ENCODE data around the gene HPS6. TPM values are rescaled to one million over a fixed set of nuclear protein-coding genes. Genes with fewer than 3 reads are reported as not detected.
"Not testable (repeated sequence)": the region's sequence is repeated elsewhere in the genome, so short reads cannot be mapped to it uniquely, and the experiment has no call there.

The HPS6 gene
- polyA plus RNA-seq, 1 experiment = 11.8 TPM

DNA sequence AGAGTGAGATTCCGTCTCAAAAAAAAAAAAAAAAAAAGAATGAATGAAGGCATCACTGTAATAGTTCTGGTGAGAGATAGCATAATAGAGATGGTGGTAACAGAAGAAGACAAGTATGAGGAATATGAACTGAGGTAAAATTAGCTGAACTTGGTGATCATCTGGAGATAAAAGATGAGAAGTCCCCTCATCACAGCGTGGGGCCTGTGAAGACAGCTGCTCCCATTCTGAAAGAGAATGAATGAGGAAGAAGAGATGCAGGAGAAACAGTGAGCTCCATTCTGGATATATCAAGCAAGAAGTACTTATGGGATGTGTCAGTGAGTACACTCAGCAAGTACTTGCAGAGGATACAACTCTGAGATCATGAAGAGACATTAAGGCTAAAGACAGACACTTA, 37.9 kb upstream of the HPS6 start:
- no peak for DNase-seq (ENCODE audit: low read depth)
- no peak overlapping the region for H3K4me3 ChIP-seq (ENCODE audit: low read depth, low read length)
- H3K27me3 ChIP-seq (ENCODE audit: control insufficient read depth, insufficient read depth, low read length) = no peaks in the 10 kb centered on the region
- CTCF ChIA-PET = interaction anchor here (0.6 to 1.4 kb wide), 2 partner anchors 17 to 111 kb away, joined by 4 to 5 read pairs; no protein-coding TSS in a partner anchor
- peaks cover 5% of the 10 kb centered on the region for H3K36me3 ChIP-seq (ENCODE audit: control insufficient read depth, insufficient read depth, low read length)
- POLR2A ChIA-PET = no interaction called here
- TF ChIP-seq, protein P1, sequence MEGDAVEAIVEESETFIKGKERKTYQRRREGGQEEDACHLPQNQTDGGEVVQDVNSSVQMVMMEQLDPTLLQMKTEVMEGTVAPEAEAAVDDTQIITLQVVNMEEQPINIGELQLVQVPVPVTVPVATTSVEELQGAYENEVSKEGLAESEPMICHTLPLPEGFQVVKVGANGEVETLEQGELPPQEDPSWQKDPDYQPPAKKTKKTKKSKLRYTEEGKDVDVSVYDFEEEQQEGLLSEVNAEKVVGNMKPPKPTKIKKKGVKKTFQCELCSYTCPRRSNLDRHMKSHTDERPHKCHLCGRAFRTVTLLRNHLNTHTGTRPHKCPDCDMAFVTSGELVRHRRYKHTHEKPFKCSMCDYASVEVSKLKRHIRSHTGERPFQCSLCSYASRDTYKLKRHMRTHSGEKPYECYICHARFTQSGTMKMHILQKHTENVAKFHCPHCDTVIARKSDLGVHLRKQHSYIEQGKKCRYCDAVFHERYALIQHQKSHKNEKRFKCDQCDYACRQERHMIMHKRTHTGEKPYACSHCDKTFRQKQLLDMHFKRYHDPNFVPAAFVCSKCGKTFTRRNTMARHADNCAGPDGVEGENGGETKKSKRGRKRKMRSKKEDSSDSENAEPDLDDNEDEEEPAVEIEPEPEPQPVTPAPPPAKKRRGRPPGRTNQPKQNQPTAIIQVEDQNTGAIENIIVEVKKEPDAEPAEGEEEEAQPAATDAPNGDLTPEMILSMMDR (IDR thresholded peaks at IDR 0.05; ENCODE audit: insufficient read depth, low read depth, low read length) = no peak

DNA sequence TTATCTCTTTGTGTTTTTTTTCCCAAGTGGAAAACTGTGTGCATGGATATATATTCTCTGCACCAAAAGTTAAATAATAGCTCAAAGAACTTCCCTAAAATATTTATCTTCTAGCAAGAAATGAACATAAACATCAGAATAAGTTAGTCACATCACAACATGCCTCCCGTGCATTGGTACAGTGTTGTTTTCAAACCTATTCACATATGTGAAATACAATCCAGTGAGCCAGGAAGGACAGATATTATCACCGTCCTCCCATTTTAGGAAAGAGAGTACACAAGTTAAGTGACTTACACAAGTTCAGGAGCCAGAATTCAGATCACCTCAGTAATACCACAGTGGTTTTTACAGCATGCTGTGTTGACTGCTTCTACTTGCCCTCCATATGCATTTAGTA, 31.4 kb upstream of the HPS6 start:
- Histone ChIP-seq H3K27me3 (ENCODE audit: control insufficient read depth, insufficient read depth, low read length) (no peaks in the 10 kb centered on the region), H3K36me3 (ENCODE audit: control insufficient read depth, insufficient read depth, low read length) (peaks cover 4% of the 10 kb centered on the region), H3K4me3 (ENCODE audit: low read depth, low read length) (no peak overlapping the region)
- no peak for DNase-seq (ENCODE audit: low read depth)
- CTCF ChIA-PET = interaction anchor here (0.6 kb wide), 1 partner anchor 25 kb away, joined by 3 read pairs; no protein-coding TSS in a partner anchor
- POLR2A ChIA-PET = no interaction called here
- TF ChIP-seq, protein P1 (IDR thresholded peaks at IDR 0.05; ENCODE audit: insufficient read depth, low read depth, low read length) = no peak

DNA sequence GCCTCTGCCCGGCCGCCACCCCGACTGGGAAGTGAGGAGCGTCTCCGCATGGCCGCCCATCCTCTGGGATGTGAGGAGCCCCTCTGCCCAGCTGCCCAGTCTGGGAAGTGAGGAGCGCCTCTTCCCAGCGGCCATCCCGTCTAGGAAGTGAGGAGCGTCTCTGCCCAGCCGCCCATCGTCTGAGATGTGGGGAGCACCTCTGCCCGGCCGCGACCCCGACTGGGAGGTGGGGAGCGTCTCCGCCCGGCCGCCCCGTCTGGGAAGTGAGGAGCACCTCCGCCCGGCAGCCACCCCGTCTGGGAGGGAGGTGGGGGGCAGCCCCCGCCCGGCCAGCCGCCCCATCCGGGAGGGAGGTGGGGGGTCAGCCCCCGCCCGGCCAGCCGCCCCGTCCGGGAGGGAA, 29.3 kb upstream of the HPS6 start:
- H3K36me3 ChIP-seq (ENCODE audit: control insufficient read depth, insufficient read depth, low read length); DNase-seq (ENCODE audit: low read depth); CTCF ChIA-PET; POLR2A ChIA-PET; H3K27me3 ChIP-seq (ENCODE audit: control insufficient read depth, insufficient read depth, low read length); H3K4me3 ChIP-seq (ENCODE audit: low read depth, low read length): not testable (repeated sequence)

DNA sequence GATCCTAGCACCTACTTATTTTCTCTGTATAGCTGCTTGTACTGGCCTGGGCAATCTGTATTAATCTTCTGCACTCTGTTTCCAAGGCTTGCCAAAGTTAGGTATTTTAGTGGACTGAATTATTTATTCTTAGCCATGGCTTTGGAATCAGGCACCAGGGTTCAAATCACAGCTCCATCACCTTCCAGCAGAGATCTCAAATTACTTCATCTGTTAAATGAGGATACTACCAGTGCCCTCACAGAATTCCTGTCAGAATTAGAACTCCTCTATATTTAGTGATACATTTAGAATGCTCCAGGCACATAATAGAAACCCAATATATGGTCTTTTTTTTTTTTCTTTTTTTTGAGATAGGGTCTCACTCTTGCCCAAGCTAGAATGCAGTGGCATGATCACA, 26.7 kb upstream of the HPS6 start:
- TF ChIP-seq, protein P1 (IDR thresholded peaks at IDR 0.05; ENCODE audit: insufficient read depth, low read depth, low read length) = no peak
- ChIA-PET CTCF (interaction anchor here (1.0 kb wide), 1 partner anchor 149 kb away, joined by 3 read pairs; no protein-coding TSS in a partner anchor), POLR2A (no interaction called here)
- H3K36me3 ChIP-seq (ENCODE audit: control insufficient read depth, insufficient read depth, low read length) = peaks cover 4% of the 10 kb centered on the region
- no peaks in the 10 kb centered on the region for H3K27me3 ChIP-seq (ENCODE audit: control insufficient read depth, insufficient read depth, low read length)
- no peak for DNase-seq (ENCODE audit: low read depth)
- H3K4me3 ChIP-seq (ENCODE audit: low read depth, low read length) = no peak overlapping the region

DNA sequence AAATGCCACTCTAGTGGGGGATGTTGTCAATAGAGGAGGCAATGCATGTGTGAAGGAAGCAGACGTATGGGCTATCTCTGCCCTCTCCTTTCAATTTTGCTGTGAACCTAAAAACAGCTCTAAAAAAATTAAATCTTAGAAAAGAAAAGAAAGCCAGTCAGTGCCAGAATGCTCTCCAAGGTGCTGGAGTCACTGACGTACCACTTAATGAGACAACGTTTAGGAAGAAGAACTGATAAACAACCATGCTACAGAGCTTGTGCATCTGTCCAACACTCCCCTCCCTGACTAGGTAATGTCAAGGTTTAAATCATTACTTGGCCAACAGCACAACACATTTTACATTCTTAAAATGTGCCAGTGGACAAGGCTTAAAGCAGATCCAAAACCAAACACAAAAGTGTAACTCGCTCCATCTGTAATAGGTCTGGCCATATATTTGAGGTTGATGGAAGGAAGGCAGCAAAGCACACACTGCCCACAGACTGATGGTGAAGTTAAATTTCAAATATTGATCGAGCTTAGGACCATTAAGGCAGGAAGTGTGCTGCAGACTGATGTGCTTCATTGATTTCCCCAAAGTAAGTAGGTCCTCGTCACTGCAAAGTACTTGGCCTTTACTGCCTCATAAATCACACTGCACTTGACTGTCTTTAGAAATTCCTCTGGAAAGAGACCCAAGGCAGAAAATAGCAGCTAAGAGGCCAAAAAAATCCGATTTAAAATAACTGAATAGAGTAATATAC, 24.7 kb upstream of the HPS6 start:
- ChIA-PET CTCF (no interaction called here), POLR2A (no interaction called here)
- H3K27me3 ChIP-seq (ENCODE audit: control insufficient read depth, insufficient read depth, low read length) = no peaks in the 10 kb centered on the region
- H3K4me3 ChIP-seq (ENCODE audit: low read depth, low read length) = no peak overlapping the region
- H3K36me3 ChIP-seq (ENCODE audit: control insufficient read depth, insufficient read depth, low read length) = peaks cover 3% of the 10 kb centered on the region
- DNase-seq (ENCODE audit: low read depth) = no peak
- TF ChIP-seq, protein P1 (IDR thresholded peaks at IDR 0.05; ENCODE audit: insufficient read depth, low read depth, low read length) = no peak

DNA sequence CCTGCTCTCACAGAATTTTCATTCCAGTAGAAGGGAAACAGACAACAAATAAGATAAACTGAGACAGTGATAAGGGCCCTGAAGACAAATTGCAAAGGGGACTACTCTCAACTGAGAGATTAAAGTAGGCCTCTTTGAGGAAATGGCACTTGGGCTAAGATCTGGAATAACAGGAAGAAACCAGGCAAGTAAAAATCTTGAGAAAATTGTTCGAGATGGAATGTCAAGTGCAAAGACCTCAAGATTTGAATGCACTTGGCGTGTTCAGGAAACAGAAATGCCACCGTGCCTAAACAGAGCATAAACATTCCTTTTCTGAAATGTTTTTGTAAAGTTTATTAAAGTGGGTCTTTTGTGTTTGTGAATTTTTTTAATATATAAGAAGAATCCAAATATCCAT, 19.9 kb upstream of the HPS6 start:
- no peak for DNase-seq (ENCODE audit: low read depth)
- ChIA-PET POLR2A (no interaction called here), CTCF (no interaction called here)
- Histone ChIP-seq H3K27me3 (ENCODE audit: control insufficient read depth, insufficient read depth, low read length) (no peaks in the 10 kb centered on the region), H3K4me3 (ENCODE audit: low read depth, low read length) (no peak overlapping the region), H3K36me3 (ENCODE audit: control insufficient read depth, insufficient read depth, low read length) (no peaks in the 10 kb centered on the region)
- TF ChIP-seq, protein P1 (IDR thresholded peaks at IDR 0.05; ENCODE audit: insufficient read depth, low read depth, low read length) = no peak
